HepG2 (cell line): Measurements from ENCODE around the gene CYB561. TPM values are rescaled to one million over a fixed set of nuclear protein-coding genes. Genes with fewer than 3 reads are reported as not detected.

ENCODE experiments used
- ATAC-seq: fragments of 200-7000 bp; cut with Tn5 transposase; 3 replicates; pipeline ENCODE4 v1.9.1; 2020; ENCODE audit warnings: mild to moderate bottlenecking, moderate library complexity
- BruUV-seq: library from RNA; stranded (reverse); fragments of 400-500 nt; replicated peaks from 2 replicates; lab custom pipeline; 2021; lab: Mats Ljungman, UMichigan
- CTCF ChIA-PET: fragments of 300-600 bp; formaldehyde crosslinking; extraction: SDS; loops from one replicate; lab custom pipeline; 2021; ENCODE audit warnings: low total read pairs, inconsistent platforms, low intra/inter-chr PET ratio; lab: Yijun Ruan, JAX
- POLR2A ChIA-PET: fragments of 350-600 bp; sonication (Branson Sonifier 250); formaldehyde crosslinking; loops from one replicate; lab custom pipeline; 2020; ENCODE audit warnings: antibody characterized with exemption, inconsistent platforms; lab: Yijun Ruan, JAX
- DNase-seq: peaks from one replicate; pipeline ENCODE4 v3.0.0-alpha.2; 2015; ENCODE audit warnings: low spot score
- FAIRE-seq: peaks from 3 replicates; lab custom pipeline; 2011; peaks lifted over from hg19 to GRCh38; lab: Jason Lieb, UNC
- H2AFZ ChIP-seq: one replicate; pipeline ENCODE4 v1.6.1; 2011; ENCODE audit warnings: low read length, inconsistent platforms
- H3K27ac ChIP-seq: fragments of 300-600 bp; 3 replicates; pipeline ENCODE4 v1.8.0; 2011; ENCODE audit warnings: mixed run types, mild to moderate bottlenecking, mixed read lengths, low read length, inconsistent platforms; ENCODE audit not compliant: insufficient read depth; ENCODE audit errors: extremely low read length
- H3K27me3 ChIP-seq, 2 experiments: fragments of 200-600 bp in 1 of 2; 2 replicates in 1 of 2; 3 replicates in 1 of 2; pipeline versions ENCODE4 v1.6.0 to v1.8.0; 2011; ENCODE audit warnings: low read length in 2 of 2, mild to moderate bottlenecking in 2 of 2, moderate library complexity in 2 of 2, inconsistent platforms in 1 of 2; ENCODE audit not compliant: insufficient read depth in 2 of 2, control insufficient read depth in 1 of 2
- H3K36me3 ChIP-seq, 2 experiments: fragments of 200-600 bp in 1 of 2; replicated peaks in 1 of 2; 2 replicates in 1 of 2; 3 replicates in 1 of 2; pipeline versions ENCODE4 v1.5.1 to v1.8.0; 2011; ENCODE audit warnings: low read length in 2 of 2, inconsistent platforms in 1 of 2; ENCODE audit not compliant: insufficient read depth in 2 of 2, control insufficient read depth in 1 of 2
- H3K4me1 ChIP-seq: 2 replicates; pipeline ENCODE4 v1.5.1; 2012; ENCODE audit warnings: low read length, inconsistent platforms; ENCODE audit not compliant: insufficient read depth
- H3K4me2 ChIP-seq: 2 replicates; pipeline ENCODE4 v1.6.0; 2011; ENCODE audit warnings: low read depth, low read length, inconsistent platforms
- H3K4me3 ChIP-seq, 3 experiments: fragments of 200-600 bp in 1 of 3; sonication (generic), shearing (Covaris generic) in 1 of 3; replicated peaks in 1 of 3; 2 replicates each; pipeline ENCODE4 v1.5.1; 2011 to 2016; ENCODE audit warnings: low read length in 3 of 3, inconsistent platforms in 2 of 3, low read depth in 2 of 3, mild to moderate bottlenecking in 2 of 3, control low read depth in 1 of 3, mixed read lengths in 1 of 3; ENCODE audit not compliant: insufficient read depth in 1 of 3
- H3K79me2 ChIP-seq: one replicate; pipeline ENCODE4 v1.6.1; 2011; ENCODE audit warnings: low read length, inconsistent platforms; ENCODE audit not compliant: insufficient read depth
- H3K9ac ChIP-seq: 2 replicates; pipeline ENCODE4 v1.6.0; 2011; ENCODE audit warnings: mild to moderate bottlenecking, low read depth, low read length, inconsistent platforms; ENCODE audit not compliant: insufficient read depth
- H3K9me3 ChIP-seq: 2 replicates; pipeline ENCODE4 v1.5.1; 2012; ENCODE audit warnings: mild to moderate bottlenecking, low read length
- H4K20me1 ChIP-seq: 2 replicates; pipeline ENCODE4 v1.6.0; 2011; ENCODE audit warnings: inconsistent platforms, mild to moderate bottlenecking, low read length, moderate library complexity; ENCODE audit not compliant: insufficient read depth
- CBX2 ChIP-seq, 2 experiments: fragments of 200-600 bp in 1 of 2; sonication (generic); formaldehyde crosslinking in 1 of 2; IDR thresholded peaks; 2 replicates each; pipeline versions ENCODE4 v1.7.0 to v1.8.1; 2018 to 2022; ENCODE audit warnings: low read depth in 2 of 2, low read length in 1 of 2, mild to moderate bottlenecking in 1 of 2, missing genetic modification reagents in 1 of 2
- SNAI1 ChIP-seq: sonication (generic); formaldehyde crosslinking; IDR thresholded peaks from 2 replicates; pipeline ENCODE4 v1.5.0; 2020; ENCODE audit warnings: mild to moderate bottlenecking, missing genetic modification reagents, borderline replicate concordance
- ZNF274 ChIP-seq: sonication (generic); formaldehyde crosslinking; IDR thresholded peaks from 2 replicates; pipeline ENCODE4 v1.5.1; 2020; ENCODE audit warnings: mild to moderate bottlenecking, missing genetic modification reagents
- WGBS: methylation state at CpG from one replicate; pipeline ENCODE4 v1.1.6; 2017; ENCODE audit warnings: low lambda C conversion rate; 5-methylcytosine and 5-hydroxymethylcytosine counted together
- in situ Hi-C: cut with HindIII; loops from 2 replicates; pipeline ENCODE4 v1.10.0; 2017; ENCODE audit warnings: low pct_unique_long_range_greater_than_20kb; ENCODE audit not compliant: extremely low pct_ligation_motif_present
- intact Hi-C: fragments of 100-400 bp; cut with micrococcal nuclease; formaldehyde crosslinking; loops from one replicate; pipeline ENCODE4 v1.10.0; 2022; ENCODE audit not compliant: unreplicated experiment
- polyA plus RNA-seq, 8 experiments: library from polyadenylated mRNA; depleted of rRNA in 3 of 8; stranded (reverse) in 7 of 8; unstranded in 1 of 8; fragments of >200 nt; fragmentation: Illumina TruSeq in 4 of 8; extraction: Trizol in 4 of 8; gene quantifications; 2 replicates each; pipeline versions ENCODE4 v1.2.1 to v1.2.3, GENCODE V29; 2011 to 2016; ENCODE audit warnings: low read depth in 4 of 8, missing spikeins in 1 of 8, mixed read lengths in 1 of 8; ENCODE audit not compliant: insufficient read depth in 1 of 8
- total RNA-seq, 5 experiments: library from RNA; depleted of rRNA; stranded (reverse); fragments of >200 nt; fragmentation: Illumina TruSeq; extraction: Trizol; gene quantifications; 2 replicates each; pipeline ENCODE4 v1.2.3, GENCODE V29; 2016; ENCODE audit warnings: low read depth in 1 of 5

CYB561 gene
- total and polyA plus RNA-seq, 2 of the 13 experiments (the other 11 are each of a cell fraction or from before 2014, with no cell fraction given), result 1.5 to 6.7 TPM

DNA sequence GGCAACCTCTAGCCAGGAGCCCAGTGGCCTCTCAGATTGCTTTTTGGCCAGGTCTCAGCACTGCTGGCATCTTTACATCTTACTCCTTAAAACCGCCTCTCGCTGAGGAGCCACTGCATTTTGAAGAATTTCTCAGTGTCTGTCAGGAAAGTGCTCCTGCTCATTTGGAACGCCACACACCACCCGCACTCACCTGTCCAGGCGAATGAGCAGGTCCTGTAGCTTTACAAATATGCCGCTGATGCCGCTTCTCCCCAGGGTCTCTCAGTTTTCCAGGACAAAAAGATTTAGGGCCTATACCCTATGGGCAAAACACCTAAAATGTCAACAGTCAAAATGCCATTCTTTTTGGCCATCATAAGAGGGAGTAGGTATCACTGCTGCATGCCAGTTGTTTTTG, 22.1 kb downstream of the CYB561 start:
- in situ Hi-C loops, result loop anchor here (5.0 to 10.0 kb wide), 3 partner anchors 53 to 271 kb away; partner anchors contain the start of gene ACE
- intact Hi-C loops, result loop anchor here (5.0 to 10.0 kb wide), 4 partner anchors 151 to 441 kb away; partner anchors contain the start of genes CCDC47 and DDX42
- CTCF ChIA-PET, result interaction anchor here (2.6 to 2.7 kb wide), 2 partner anchors 54 to 188 kb away, joined by 40 to 53 read pairs; partner anchors contain the start of gene ACE
- Histone ChIP-seq H3K27ac (no peak overlapping the region), H2AFZ (no peak overlapping the region), H3K4me3 (no peak overlapping the region), H3K4me2 (no peak overlapping the region), H3K36me3 (no peaks in the 10 kb centered on the region), H3K9ac (no peak overlapping the region), H3K9me3 (no peaks in the 10 kb centered on the region), H3K4me1 (peaks cover 15% of the 10 kb centered on the region), H4K20me1 (no peaks in the 10 kb centered on the region), H3K79me2 (no peaks in the 10 kb centered on the region), H3K27me3 (peaks cover 15 to 81% of the 10 kb centered on the region in 2 experiments; a peak in 4 of 5 replicates)
- ATAC-seq, result no peak
- TF ChIP-seq ZNF274 (CRISPR knock-in tag), result no peak
- TF ChIP-seq SNAI1 (CRISPR knock-in tag), result no peak
- DNase-seq, result no peak
- BruUV-seq, result no TSS peak
- 7% methylated on average over 7 of the region's 7 CpGs for WGBS
- no peak for FAIRE-seq
- POLR2A ChIA-PET, result no interaction called here

GRCh38 chr17:63423251-63423950, 22.7 kb downstream of the CYB561 start:
- DNase-seq, result no peak

More at GRCh38 chr17:63423251-63423950, 22.7 kb downstream of the CYB561 start:
- intact Hi-C loops, result loop anchor here (5.0 to 10.0 kb wide), 4 partner anchors 151 to 441 kb away; partner anchors contain the start of genes CCDC47 and DDX42
- no peak overlapping the region for H3K9ac ChIP-seq
- H3K36me3 ChIP-seq, result no peaks in the 10 kb centered on the region
- peaks cover 11% of the 10 kb centered on the region for H3K4me1 ChIP-seq
- H4K20me1 ChIP-seq, result no peaks in the 10 kb centered on the region
- no peaks in the 10 kb centered on the region for H3K9me3 ChIP-seq
- FAIRE-seq, result no peak
- no peaks in the 10 kb centered on the region for H3K79me2 ChIP-seq
- CTCF ChIA-PET, result interaction anchor here (2.6 kb wide), 1 partner anchor 55 kb away, joined by 53 read pairs; the partner anchor contains the start of gene ACE
- 13% methylated on average over 9 of the region's 11 CpGs for WGBS
- in situ Hi-C loops, result loop anchor here (5.0 to 10.0 kb wide), 3 partner anchors 54 to 271 kb away; partner anchors contain the start of gene ACE
- TF ChIP-seq CBX2 (IDR thresholded peaks at IDR 0.05; ENCODE audit: low read depth, low read length) (0 out of 2 replicates have a peak, but pooled peaks have one; percentile 33), CBX2 (CRISPR knock-in tag; IDR thresholded peaks at IDR 0.05; ENCODE audit: low read depth) (no peak), ZNF274 (CRISPR knock-in tag) (no peak)
- H3K27me3 ChIP-seq, result peaks cover 15 to 86% of the 10 kb centered on the region in 2 experiments; a peak in 4 of 5 replicates
- no peak overlapping the region for H3K4me3 ChIP-seq
- BruUV-seq, result no TSS peak
- no peak overlapping the region for H2AFZ ChIP-seq
- no peak overlapping the region for H3K4me2 ChIP-seq
- no peak overlapping the region for H3K27ac ChIP-seq
- POLR2A ChIA-PET, result no interaction called here
- ATAC-seq, result no peak
